HK-2 (cell line): ENCODE measurements around the gene IFIT5.
A peak's percentile ranks its signal among the peaks of the same experiment; 100 is the strongest.
"Not testable (repeated sequence)": the region's sequence is repeated elsewhere in the genome, so short reads cannot be mapped to it uniquely, and the experiment has no call there.

Experiments
- DNase-seq: peaks from one replicate; pipeline ENCODE4 v3.0.0-alpha.2; 2018; ENCODE audit not compliant: unreplicated experiment

IFIT5 gene

GRCh38 chr10:89414146-89414878 is at the start of gene IFIT5:
Gene IFIT5 (plus strand): TSS chr10:89414568. CDS start chr10:89414799, 231 bp downstream.
- DNase-seq = peak; percentile 75

GRCh38 chr10:89367529-89367928 is 46.8 kb upstream of the IFIT5 start:
- DNase-seq = no peak

GRCh38 chr10:89368129-89368528 is 46.2 kb upstream of the IFIT5 start:
- no peak for DNase-seq

GRCh38 chr10:89369156-89370105 is 44.9 kb upstream of the IFIT5 start:
- DNase-seq = peak; percentile 53

- DNase-seq = no peak
These were observed 43.3 kb upstream of the IFIT5 start for GRCh38 chr10:89371079-89371478.

GRCh38 chr10:89371987-89372386 is 42.4 kb upstream of the IFIT5 start:
- DNase-seq = no peak

GRCh38 chr10:89373916-89374711 is 40.3 kb upstream of the IFIT5 start:
- peak; percentile 24 for DNase-seq

- DNase-seq = no peak
These were observed 39.6 kb upstream of the IFIT5 start for GRCh38 chr10:89374713-89375141.

- DNase-seq = no peak
These were observed 36.4 kb upstream of the IFIT5 start, which contains the start of gene IFIT1B for GRCh38 chr10:89377705-89378637. Gene IFIT1B (plus strand): TSS chr10:89378056. CDS start chr10:89378136, 80 bp downstream.

GRCh38 chr10:89379103-89379502 is 35.3 kb upstream of the IFIT5 start:
- DNase-seq = no peak

GRCh38 chr10:89382757-89383156 is 31.6 kb upstream of the IFIT5 start:
- no peak for DNase-seq

- no peak for DNase-seq
These were observed 29.7 kb upstream of the IFIT5 start for GRCh38 chr10:89384474-89385340.

GRCh38 chr10:89388806-89389205 is 25.6 kb upstream of the IFIT5 start:
- no peak for DNase-seq

GRCh38 chr10:89389254-89389653 is 25.1 kb upstream of the IFIT5 start:
- DNase-seq = no peak

- DNase-seq = no peak
These were observed 23.7 kb upstream of the IFIT5 start for GRCh38 chr10:89390476-89391225.

GRCh38 chr10:89391226-89391576 is 23.2 kb upstream of the IFIT5 start:
- not testable (repeated sequence) for DNase-seq

- DNase-seq = peak; percentile 39
These were observed 22.2 kb upstream of the IFIT5 start, which contains the start of gene IFIT1 for GRCh38 chr10:89391907-89392756. Gene IFIT1 (plus strand): TSS chr10:89392623. CDS start chr10:89392713, 90 bp downstream.

- DNase-seq = no peak
These were observed 21.4 kb upstream of the IFIT5 start for GRCh38 chr10:89392974-89393373.
